Erythroblast (primary cell): Measurements from ENCODE around the gene COL24A1.

ENCODE experiments used
- GATA1 ChIP-seq: IDR thresholded peaks from 2 replicates; pipeline ENCODE4 v1.6.1; 2011; ENCODE audit warnings: low read depth, mild to moderate bottlenecking, control low read depth, low read length, moderate library complexity
- POLR2A ChIP-seq: IDR thresholded peaks from 2 replicates; pipeline ENCODE4 v1.6.1; 2011; ENCODE audit warnings: mild to moderate bottlenecking, low read length

DNA sequence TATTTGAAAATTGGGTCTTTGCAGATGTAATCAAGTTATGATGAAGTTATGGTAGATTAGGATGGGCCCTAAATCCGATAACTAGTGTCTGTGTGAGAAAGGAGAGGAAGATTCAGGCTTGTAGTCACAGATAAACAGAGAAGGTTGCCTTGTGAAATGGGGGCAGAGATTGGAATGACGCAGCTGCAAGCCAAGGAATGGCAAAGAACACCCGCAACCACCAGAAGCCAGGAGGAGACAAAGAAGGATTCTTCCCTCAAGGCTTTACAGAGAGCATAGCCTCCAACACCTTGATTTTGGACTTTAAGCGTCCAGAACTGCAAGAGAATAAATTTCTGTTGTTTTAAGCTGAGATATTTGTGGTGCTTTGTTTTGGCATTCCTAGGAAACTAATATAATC is 35.4 kb upstream of the COL24A1 start:
- no peak for TF ChIP-seq POLR2A
- no peak for TF ChIP-seq GATA1
